Activated naive CD4-positive, alpha-beta T cell treated with anti-CD3 and anti-CD28 coated beads for 36 hours (primary cell): ENCODE data around the gene PIRT. TPM values are rescaled to one million over a fixed set of nuclear protein-coding genes. Genes with fewer than 3 reads are reported as not detected.
"Not testable (repeated sequence)": the region's sequence is repeated elsewhere in the genome, so short reads cannot be mapped to it uniquely, and the experiment has no call there.

ENCODE experiments used
- CTCF ChIA-PET: fragments of 350-600 bp; sonication (Branson Sonifier 250); formaldehyde crosslinking; loops from one replicate; lab custom pipeline; 2021; ENCODE audit warnings: antibody characterized with exemption; lab: Charles Lee
- DNase-seq: peaks from one replicate; pipeline ENCODE4 v3.0.0-alpha.2; 2020
- H3K27ac Mint-ChIP-seq: one replicate; pipeline ENCODE4 v1.8.0; 2021; ENCODE audit warnings: mild to moderate bottlenecking, mixed read lengths
- H3K27me3 Mint-ChIP-seq: one replicate; pipeline ENCODE4 v1.8.0; 2021; ENCODE audit warnings: low read depth, mixed read lengths
- H3K36me3 Mint-ChIP-seq: one replicate; pipeline ENCODE4 v1.8.0; 2021; ENCODE audit warnings: low read depth, mixed read lengths
- H3K4me1 Mint-ChIP-seq: one replicate; pipeline ENCODE4 v1.8.0; 2021; ENCODE audit warnings: low read depth, mixed read lengths
- H3K4me3 Mint-ChIP-seq: one replicate; pipeline ENCODE4 v1.8.0; 2021; ENCODE audit warnings: mild to moderate bottlenecking, moderate library complexity, mixed read lengths
- H3K9me3 Mint-ChIP-seq: one replicate; pipeline ENCODE4 v1.8.0; 2021; ENCODE audit warnings: mixed read lengths
- intact Hi-C: fragments of 100-400 bp; cut with micrococcal nuclease; formaldehyde crosslinking; loops from one replicate; pipeline ENCODE4 v1.15.1; 2023
- total RNA-seq, 2 experiments: library from RNA; stranded (reverse); gene quantifications; one replicate each; pipeline ENCODE4 v1.2.3, GENCODE V29; 2021

The PIRT gene
- total RNA-seq, result not detected

DNA sequence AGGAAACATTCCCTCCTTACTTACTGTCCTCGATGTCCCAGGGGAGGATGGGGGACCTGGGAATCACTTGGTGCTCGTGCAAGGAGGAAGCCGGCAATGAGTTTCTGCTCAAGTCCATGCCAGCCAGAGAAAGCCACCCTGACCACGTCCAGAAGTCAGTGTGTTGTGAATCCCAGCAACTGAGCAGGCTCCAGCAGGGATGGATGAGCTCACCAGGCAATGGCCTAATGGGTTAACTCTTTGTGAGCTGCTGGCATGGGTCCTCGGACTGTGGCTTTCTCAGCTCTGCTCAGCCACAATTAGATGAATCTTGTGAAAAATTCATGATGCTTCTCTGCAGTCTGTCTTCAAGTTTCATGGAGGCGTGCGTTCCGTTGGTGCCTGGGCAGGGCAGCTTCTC is at the start of gene PIRT:
PIRT (minus strand) TSS at position 167 of the 400 bp plus-strand sequence. CDS start 12,442 bp downstream, outside the sequence.
- no peak for DNase-seq
- intact Hi-C loops, result no loop called here
- Mint-ChIP-seq H3K4me3 (no peak within 1 kb of the TSS), H3K9me3 (no peaks in the 10 kb centered on the region), H3K36me3 (no peaks in the 10 kb centered on the region), H3K4me1 (no peaks in the 10 kb centered on the region), H3K27me3 (no peaks in the 10 kb centered on the region), H3K27ac (no peak within 1 kb of the TSS)
- CTCF ChIA-PET, result no interaction called here

DNA sequence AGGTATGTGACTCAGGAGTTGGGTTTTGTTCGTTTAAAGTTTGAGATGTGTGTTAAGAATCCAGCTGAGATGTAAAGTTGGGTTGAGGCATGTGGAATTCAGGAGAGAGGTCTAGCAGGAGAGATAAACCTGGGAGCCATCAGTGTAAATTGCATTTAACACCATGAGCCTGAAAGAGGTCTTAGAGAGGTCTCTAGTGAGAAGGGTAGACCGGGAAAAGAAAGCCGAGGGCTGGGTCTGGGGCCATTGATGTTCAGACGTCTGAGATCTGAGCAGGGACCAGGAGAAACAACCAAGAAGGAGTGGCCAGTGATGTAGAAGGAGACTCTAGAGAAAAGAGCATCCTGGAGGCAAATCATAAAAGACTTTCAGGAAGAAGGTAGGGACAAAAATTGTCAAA is 44.1 kb upstream of the PIRT start:
- CTCF ChIA-PET, result no interaction called here
- H3K27me3 Mint-ChIP-seq, result peaks cover 8% of the 10 kb centered on the region
- H3K4me1 Mint-ChIP-seq, result no peaks in the 10 kb centered on the region
- no peak overlapping the region for H3K4me3 Mint-ChIP-seq
- H3K36me3 Mint-ChIP-seq, result no peaks in the 10 kb centered on the region
- no peaks in the 10 kb centered on the region for H3K9me3 Mint-ChIP-seq
- H3K27ac Mint-ChIP-seq, result no peak overlapping the region
- intact Hi-C loops, result no loop called here
- no peak for DNase-seq

DNA sequence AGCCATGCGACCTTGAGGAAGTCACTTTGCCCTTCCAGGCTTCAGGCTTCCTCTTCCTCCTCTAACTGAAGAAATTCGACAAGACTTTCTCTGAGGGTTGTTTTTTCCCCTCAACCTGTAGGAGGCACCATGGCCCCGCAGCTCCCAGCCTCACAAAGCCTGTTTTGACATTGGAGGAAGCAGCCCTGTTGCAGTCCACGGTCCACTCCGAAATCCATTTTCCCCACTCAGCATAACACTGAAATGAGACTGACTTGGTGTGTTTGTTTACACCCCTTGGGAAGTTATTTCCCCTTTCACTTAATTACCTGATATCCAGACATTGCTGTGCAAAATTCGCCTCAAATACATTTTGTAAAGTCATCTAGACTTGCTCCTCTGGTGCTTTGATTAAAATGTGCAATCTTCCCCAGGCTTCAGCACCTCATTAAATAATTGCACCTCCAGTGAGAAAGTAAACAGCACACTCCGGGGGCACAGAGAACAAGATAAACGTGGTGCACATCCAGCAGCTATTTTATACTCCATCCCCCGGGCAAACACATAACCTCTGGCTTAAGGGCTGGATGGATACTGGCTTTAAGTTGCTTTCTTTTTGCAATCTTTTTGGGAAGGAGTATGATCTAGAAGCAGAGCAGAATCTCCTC is 41.4 kb upstream of the PIRT start:
- H3K27ac Mint-ChIP-seq, result no peak overlapping the region
- no peak overlapping the region for H3K4me3 Mint-ChIP-seq
- no peaks in the 10 kb centered on the region for H3K9me3 Mint-ChIP-seq
- peaks cover 15% of the 10 kb centered on the region for H3K27me3 Mint-ChIP-seq
- H3K36me3 Mint-ChIP-seq, result no peaks in the 10 kb centered on the region
- intact Hi-C loops, result loop anchor here (5.0 kb wide), 1 partner anchor 1108 kb away; no protein-coding TSS in a partner anchor
- no peaks in the 10 kb centered on the region for H3K4me1 Mint-ChIP-seq
- CTCF ChIA-PET, result no interaction called here
- peak; percentile 11 for DNase-seq

DNA sequence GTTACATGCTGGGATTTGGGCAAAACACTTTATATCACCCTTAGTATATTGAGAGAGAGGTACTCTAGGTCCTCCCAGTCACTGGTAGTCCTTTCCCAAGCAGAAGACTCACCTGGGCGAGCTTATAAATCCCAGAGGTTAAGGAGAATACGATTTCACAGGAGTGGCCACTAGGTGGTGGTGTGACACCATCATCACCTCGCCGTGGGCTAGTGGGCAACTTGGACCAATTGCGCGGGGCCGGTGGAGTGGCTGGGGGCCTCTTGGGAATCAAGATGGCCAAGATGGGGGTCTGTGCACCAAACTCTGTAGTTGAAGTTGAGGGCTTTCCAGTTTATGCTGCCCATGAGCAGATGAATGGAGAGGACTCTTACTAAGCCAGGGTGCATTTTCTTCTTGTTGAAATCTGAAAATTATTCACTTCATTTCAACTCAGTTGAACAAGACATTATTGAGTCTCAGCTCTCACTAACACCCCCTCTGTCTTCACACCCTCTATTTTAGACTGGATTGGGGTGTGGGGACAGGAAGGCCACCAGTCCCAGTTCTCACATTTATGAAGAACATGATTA is 38.2 kb upstream of the PIRT start:
- intact Hi-C loops, result loop anchor here (1.0 to 5.0 kb wide), 4 partner anchors 268 to 1111 kb away; no protein-coding TSS in a partner anchor
- Mint-ChIP-seq H3K27ac (no peak overlapping the region), H3K9me3 (no peaks in the 10 kb centered on the region), H3K36me3 (no peaks in the 10 kb centered on the region), H3K27me3 (peaks cover 23% of the 10 kb centered on the region), H3K4me1 (no peaks in the 10 kb centered on the region), H3K4me3 (no peak overlapping the region)
- peak; percentile 37 for DNase-seq
- CTCF ChIA-PET, result interaction anchor here (0.5 to 4.3 kb wide), 17 partner anchors 12 to 1064 kb away, joined by 3 to 21 read pairs (median 3); no protein-coding TSS in a partner anchor

DNA sequence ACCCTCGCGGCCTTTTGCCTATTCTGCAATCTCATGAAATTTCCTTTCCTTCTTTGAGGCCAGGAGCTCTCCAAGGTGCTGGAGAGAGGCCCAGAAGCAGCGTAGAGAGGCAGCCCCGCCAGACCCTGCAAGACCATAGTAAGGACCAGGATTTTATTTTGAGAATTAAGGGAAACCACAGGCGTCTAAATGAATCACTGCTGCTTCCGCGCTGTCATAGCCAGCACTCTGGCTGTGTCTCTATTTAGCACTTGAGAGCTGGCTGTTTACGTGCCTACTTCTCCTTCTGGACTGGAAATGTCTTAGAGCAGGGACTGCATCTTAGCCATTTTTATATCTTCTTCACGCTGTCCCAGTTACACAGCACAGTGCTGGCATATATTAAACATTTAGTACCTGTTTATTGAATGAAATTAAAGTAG is 37.6 kb upstream of the PIRT start:
- CTCF ChIA-PET, result interaction anchor here (0.5 to 4.3 kb wide), 15 partner anchors 13 to 1064 kb away, joined by 3 to 21 read pairs (median 3); no protein-coding TSS in a partner anchor
- DNase-seq, result peak; percentile 25
- no peaks in the 10 kb centered on the region for H3K9me3 Mint-ChIP-seq
- H3K36me3 Mint-ChIP-seq, result no peaks in the 10 kb centered on the region
- H3K4me1 Mint-ChIP-seq, result no peaks in the 10 kb centered on the region
- peaks cover 23% of the 10 kb centered on the region for H3K27me3 Mint-ChIP-seq
- no peak overlapping the region for H3K4me3 Mint-ChIP-seq
- intact Hi-C loops, result loop anchor here (5.0 kb wide), 1 partner anchor 1112 kb away; no protein-coding TSS in a partner anchor
- H3K27ac Mint-ChIP-seq, result no peak overlapping the region

DNA sequence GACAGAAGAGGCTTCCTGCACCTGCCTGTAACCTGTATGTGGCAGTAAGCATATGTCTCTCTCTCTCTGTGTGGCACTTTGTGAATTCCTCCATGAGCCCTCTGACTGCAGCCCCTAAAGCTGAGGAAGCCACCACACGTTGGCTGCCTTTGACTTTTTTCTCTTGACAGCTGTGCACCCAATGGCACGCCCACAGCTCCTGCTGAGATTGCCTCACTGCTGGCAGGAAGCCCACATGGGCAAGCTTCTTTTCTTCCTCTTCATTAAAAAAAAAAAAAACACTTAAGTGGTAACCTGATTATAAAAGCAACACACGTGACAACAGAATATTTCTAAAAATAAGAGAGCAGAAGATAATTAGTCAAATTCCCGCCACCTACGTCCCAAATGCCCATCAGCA is 34.0 kb upstream of the PIRT start:
- intact Hi-C loops, result no loop called here
- CTCF ChIA-PET, result no interaction called here
- Mint-ChIP-seq H3K9me3 (peaks cover 5% of the 10 kb centered on the region), H3K36me3 (no peaks in the 10 kb centered on the region), H3K27ac (no peak overlapping the region), H3K4me3 (no peak overlapping the region), H3K27me3 (peaks cover 22% of the 10 kb centered on the region), H3K4me1 (no peaks in the 10 kb centered on the region)
- no peak for DNase-seq

DNA sequence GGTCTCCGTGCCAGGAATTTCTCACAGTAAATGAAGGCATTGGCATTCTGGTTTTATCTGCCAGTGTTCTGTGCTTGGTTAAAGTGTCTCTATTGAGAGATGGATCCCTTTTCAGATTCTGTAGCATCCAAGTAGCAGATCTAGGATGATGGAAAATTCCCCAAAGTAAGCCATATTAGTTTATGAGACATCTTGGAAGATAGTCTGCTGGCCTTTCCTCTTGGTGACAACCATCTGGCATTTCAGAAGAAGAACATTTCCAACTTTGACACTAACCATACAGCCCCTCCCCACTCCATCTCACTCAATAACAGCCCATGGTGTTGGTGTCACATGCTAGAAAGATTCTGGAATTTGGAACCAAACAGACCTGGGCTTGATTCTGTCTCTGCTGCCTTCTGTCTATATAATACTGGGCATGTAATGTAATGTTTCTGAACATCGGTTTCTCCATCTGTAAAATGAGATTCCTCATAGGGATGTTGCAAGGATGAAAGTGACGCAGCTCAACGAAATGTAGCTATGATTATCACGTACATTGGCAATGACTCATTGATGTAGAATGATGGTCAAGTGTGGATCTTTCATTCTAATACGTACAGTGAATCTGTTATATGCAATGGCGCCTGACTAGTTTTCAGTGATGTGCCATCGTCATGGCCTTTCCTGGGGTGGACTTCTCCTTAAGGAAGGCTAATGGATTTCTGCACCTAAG is 32.6 kb upstream of the PIRT start:
- Mint-ChIP-seq H3K9me3 (peaks cover 5% of the 10 kb centered on the region), H3K27ac (no peak overlapping the region), H3K4me3 (no peak overlapping the region), H3K4me1 (no peaks in the 10 kb centered on the region), H3K27me3 (peaks cover 20% of the 10 kb centered on the region), H3K36me3 (no peaks in the 10 kb centered on the region)
- no peak for DNase-seq
- intact Hi-C loops, result no loop called here
- CTCF ChIA-PET, result no interaction called here

DNA sequence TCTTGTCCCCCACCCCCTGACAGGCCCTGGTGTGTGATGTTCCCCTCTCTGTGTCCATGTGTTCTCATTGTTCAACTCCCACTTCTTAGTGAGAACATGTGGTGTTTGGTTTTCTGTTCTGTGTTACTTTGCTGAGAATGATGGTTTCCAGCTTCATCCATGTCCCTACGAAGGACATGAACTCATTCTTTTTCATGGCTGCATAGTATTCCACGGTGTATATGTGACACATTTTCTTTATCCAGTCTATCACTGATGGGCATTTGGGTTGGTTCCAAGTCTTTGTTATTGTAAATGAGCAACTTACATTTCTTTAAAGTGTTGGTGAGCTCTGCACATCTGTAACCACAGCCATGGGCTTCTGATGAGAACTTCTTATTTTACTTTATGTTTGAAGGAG is 30.9 kb upstream of the PIRT start:
- intact Hi-C loops, CTCF ChIA-PET, DNase-seq, H3K36me3 Mint-ChIP-seq, H3K9me3 Mint-ChIP-seq, H3K27ac Mint-ChIP-seq, H3K4me3 Mint-ChIP-seq, H3K4me1 Mint-ChIP-seq: not testable (repeated sequence)
- H3K27me3 Mint-ChIP-seq, result peaks cover 18% of the 10 kb centered on the region

DNA sequence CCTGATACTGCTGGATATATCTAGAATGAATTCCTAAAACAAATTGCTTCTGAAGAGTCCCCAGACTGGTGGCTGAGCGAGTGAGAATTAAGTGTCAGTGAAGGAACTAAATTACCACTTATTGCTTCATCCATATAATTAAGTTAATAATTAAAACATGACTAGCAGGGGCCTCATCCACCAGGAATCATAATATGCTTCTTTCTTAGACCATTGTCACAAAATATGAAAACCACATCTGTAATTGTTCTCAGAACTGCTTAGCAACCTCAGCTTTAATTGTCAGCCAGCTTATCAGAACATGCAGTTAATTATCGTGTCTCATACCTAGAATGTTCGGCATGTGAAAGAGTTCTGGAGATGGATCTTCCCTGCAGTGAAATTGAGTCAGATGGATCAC is 21.2 kb upstream of the PIRT start:
- intact Hi-C loops, result no loop called here
- DNase-seq, result no peak
- Mint-ChIP-seq H3K9me3 (peaks cover 17% of the 10 kb centered on the region), H3K36me3 (no peaks in the 10 kb centered on the region), H3K27me3 (peaks cover 4% of the 10 kb centered on the region), H3K4me3 (no peak overlapping the region), H3K27ac (no peak overlapping the region), H3K4me1 (no peaks in the 10 kb centered on the region)
- CTCF ChIA-PET, result no interaction called here

DNA sequence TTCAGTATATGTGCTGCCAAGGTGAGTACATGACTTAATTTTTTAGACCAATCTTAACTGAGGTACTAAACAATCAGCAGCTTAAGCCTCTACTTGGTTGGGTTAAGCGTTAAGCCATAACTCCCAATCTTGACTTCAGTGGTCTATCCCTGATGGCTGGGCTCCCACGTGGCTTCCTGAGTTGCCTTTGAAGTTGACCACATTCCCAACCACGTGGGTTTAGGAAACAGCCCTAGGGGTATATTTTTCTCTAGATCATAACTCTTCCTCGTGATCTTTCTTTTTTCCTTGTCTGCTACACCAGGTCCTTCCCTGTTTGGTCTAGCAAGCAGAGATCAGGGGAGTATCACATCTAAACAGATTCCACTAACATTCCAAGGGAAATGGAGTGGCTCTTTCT is 20.1 kb upstream of the PIRT start:
- no peak for DNase-seq
- Mint-ChIP-seq H3K27me3 (peaks cover 3% of the 10 kb centered on the region), H3K27ac (no peak overlapping the region), H3K9me3 (peaks cover 12% of the 10 kb centered on the region), H3K4me3 (no peak overlapping the region), H3K4me1 (no peaks in the 10 kb centered on the region), H3K36me3 (no peaks in the 10 kb centered on the region)
- intact Hi-C loops, result no loop called here
- CTCF ChIA-PET, result no interaction called here

DNA sequence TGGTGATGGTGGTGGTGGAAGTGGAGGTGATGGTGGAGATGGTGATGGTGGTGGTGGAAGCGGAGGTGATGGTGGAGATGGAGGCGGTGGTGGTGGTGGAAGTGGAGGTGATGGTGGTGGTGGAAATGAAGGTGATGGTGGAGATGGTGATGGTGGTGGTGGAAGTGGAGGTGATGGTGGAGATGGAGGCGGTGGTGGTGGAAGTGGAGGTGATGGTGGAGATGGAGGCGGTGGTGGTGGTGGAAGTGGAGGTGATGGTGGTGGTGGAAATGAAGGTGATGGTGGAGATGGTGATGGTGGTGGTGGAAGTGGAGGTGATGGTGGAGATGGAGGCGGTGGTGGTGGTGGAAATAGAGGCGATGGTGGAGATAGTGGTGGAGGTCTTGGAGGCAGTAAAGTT is 8.7 kb upstream of the PIRT start:
- H3K27ac Mint-ChIP-seq, H3K9me3 Mint-ChIP-seq, H3K4me3 Mint-ChIP-seq, intact Hi-C loops, H3K36me3 Mint-ChIP-seq, H3K4me1 Mint-ChIP-seq, DNase-seq, H3K27me3 Mint-ChIP-seq: not testable (repeated sequence)
- CTCF ChIA-PET, result interaction anchor here (3.0 kb wide), 1 partner anchor 200 kb away, joined by 11 read pairs; no protein-coding TSS in a partner anchor

DNA sequence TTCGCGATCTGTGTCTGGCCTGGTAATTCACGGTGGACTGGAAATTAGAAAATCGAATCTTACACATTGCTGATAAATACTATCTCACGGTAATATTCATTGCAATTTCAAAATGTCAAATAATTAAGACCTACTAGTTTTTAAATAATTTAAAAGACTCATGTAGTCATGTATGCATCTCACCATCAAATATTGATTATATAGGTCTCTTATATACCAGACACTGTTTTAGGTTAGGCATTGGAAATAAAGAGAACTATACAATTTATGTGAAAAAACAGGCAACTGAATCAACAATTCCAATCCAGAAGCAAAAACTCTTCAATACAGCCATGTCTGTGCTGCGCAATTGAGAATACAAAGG is 7.5 kb upstream of the PIRT start:
- intact Hi-C loops, result loop anchor here (1.0 to 2.0 kb wide), 6 partner anchors 73 to 214 kb away; partner anchors contain the start of genes ADPRM and SCO1
- H3K27me3 Mint-ChIP-seq, result no peaks in the 10 kb centered on the region
- H3K4me3 Mint-ChIP-seq, result peak overlapping the region; percentile 70
- H3K9me3 Mint-ChIP-seq, result no peaks in the 10 kb centered on the region
- H3K4me1 Mint-ChIP-seq, result peaks cover 7% of the 10 kb centered on the region
- H3K36me3 Mint-ChIP-seq, result no peaks in the 10 kb centered on the region
- CTCF ChIA-PET, result interaction anchor here (1.0 to 3.6 kb wide), 7 partner anchors 10 to 199 kb away, joined by 3 to 34 read pairs (median 12); no protein-coding TSS in a partner anchor
- no peak for DNase-seq
- H3K27ac Mint-ChIP-seq, result no peak overlapping the region
